HepG2 (cell line): ENCODE measurements around the gene MAFB.

ENCODE experiments used
- KDM1A ChIP-seq: IDR thresholded peaks from 2 replicates; pipeline ENCODE4 v1.6.1; 2016; ENCODE audit warnings: missing compliant biosample characterization
- MEIS2 ChIP-seq: sonication (generic); formaldehyde crosslinking; IDR thresholded peaks from 2 replicates; pipeline ENCODE4 v1.9.0; 2021; ENCODE audit warnings: mild to moderate bottlenecking, missing genetic modification reagents
- MXI1 ChIP-seq: IDR thresholded peaks from 3 replicates; pipeline ENCODE4 v1.6.1; 2012; ENCODE audit warnings: low read depth, low read length, inconsistent platforms, borderline replicate concordance
- NFIC ChIP-seq: IDR thresholded peaks from 2 replicates; pipeline ENCODE4 v1.6.1; 2012; ENCODE audit warnings: mild to moderate bottlenecking, low read length, inconsistent platforms
- RBFOX2 ChIP-seq: fragments of 200-400 bp; formaldehyde crosslinking; IDR thresholded peaks from 2 replicates; pipeline ENCODE4 v1.6.1; 2017; ENCODE audit warnings: low read depth, mild to moderate bottlenecking, low read length
- ZFP62 ChIP-seq: sonication (generic); formaldehyde crosslinking; IDR thresholded peaks from 2 replicates; pipeline ENCODE4 v1.4.0; 2020; ENCODE audit warnings: missing genetic modification reagents

GRCh38 chr20:40710603-40711002 is 21.6 kb upstream of the MAFB start:
- no peak for TF ChIP-seq KDM1A (CRISPR knock-in tag)
- TF ChIP-seq RBFOX2: no peak
- no peak for TF ChIP-seq MXI1
- no peak for TF ChIP-seq NFIC
- no peak for TF ChIP-seq MEIS2 (CRISPR knock-in tag)
- TF ChIP-seq ZFP62 (CRISPR knock-in tag): no peak
